Posterior vena cava (tissue), 2 donors: Measurements from ENCODE around the gene LCA5. TPM values are rescaled to one million over a fixed set of nuclear protein-coding genes. Genes with fewer than 3 reads are reported as not detected.
A peak's percentile ranks its signal among the peaks of the same experiment; 100 is the strongest.
"Not testable (repeated sequence)": the region's sequence is repeated elsewhere in the genome, so short reads cannot be mapped to it uniquely, and the experiment has no call there.

Experiments used
- DNase-seq: peaks from one replicate; pipeline ENCODE4 v3.0.0-alpha.2; 2020; ENCODE audit warnings: low spot score
- intact Hi-C, 2 donors: fragments of 100-400 bp; cut with DNase I; formaldehyde crosslinking; loops; one replicate each; pipeline versions ENCODE4 v1.14.1 to v1.14.2; 2022 to 2023
- long read RNA-seq, 2 donors: library from polyadenylated mRNA; unstranded; transcript quantifications; one replicate each; pipeline ENCODE4 v2.0.0, GENCODE V29; 2020 to 2021
- total RNA-seq, 2 donors: library from RNA; stranded (reverse); fragmentation: NEBNext Ultra II Directional; extraction: Animal tissue kit (Norgen Biotek cat#: 25700); gene quantifications; one replicate each; pipeline ENCODE4 v1.2.1, GENCODE V29; 2021
- donor health status: DM: yes; HTN: yes; CAD: no.
- donor health status: DM: yes; HTN: yes; CAD: no.

LCA5 gene
- 1 to 10 TPM; 6.8 to 7.1 TPM for total RNA-seq
- long read RNA-seq, donor 1, full-length matches to known transcripts: 1 of 5 reads
- long read RNA-seq, donor 1, partial matches to known transcripts: 2 of 5 reads
- long read RNA-seq, donor 1, other reads (novel, unspliced or antisense): 2 of 5 reads
- long read RNA-seq, donor 2, full-length matches to known transcripts: 6 of 19 reads
- long read RNA-seq, donor 2, partial matches to known transcripts: 8 of 19 reads
- long read RNA-seq, donor 2, other reads (novel, unspliced or antisense): 5 of 19 reads

DNA sequence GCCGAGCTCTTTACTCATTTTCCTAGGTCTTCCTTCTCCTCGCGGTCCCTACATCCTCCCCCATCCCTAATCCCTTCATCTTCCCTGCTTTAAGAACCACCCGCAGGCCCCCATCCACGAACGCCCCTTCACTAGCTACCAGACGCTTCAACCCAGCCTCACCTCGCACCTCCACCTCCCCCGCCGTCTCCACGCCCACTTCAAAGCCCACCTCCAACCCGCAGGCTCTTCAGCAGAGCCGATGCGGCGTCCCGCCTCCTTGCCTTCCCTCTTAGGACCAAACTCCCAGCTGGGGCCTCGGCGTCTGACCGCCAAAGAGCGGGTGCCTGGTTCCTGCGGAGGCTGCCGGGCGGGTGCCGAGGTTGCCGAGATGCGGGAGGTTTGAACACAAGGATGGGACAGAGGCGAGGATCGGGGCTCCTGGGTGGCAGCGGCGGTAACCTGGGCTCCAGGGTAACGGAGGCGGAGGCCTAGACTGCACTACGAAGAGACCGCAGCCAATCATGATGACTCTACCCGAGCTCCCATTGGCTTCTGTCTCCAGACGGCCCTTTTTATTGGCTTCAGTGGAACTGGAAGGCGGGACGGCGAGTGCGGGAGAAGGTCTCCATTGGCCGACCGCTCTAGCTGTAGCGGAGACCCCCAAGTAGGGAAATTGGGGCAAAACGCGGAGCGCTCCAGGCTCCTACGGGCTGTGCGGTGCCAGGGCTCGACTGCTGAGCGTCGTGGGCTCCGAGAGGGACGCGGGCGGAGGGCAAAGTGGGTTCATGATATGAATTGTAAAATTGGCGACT, at the start of gene LCA5:
TSS of gene LCA5 (minus strand) at position 477 of the 794 bp plus-strand sequence. CDS start 18,536 bp downstream, outside the sequence.
- DNase-seq: peak; percentile 96
- intact Hi-C loops: loop anchor here in 1 of 2 donors (1.0 kb wide), 1 partner anchor 8 kb away; no protein-coding TSS in a partner anchor

DNA sequence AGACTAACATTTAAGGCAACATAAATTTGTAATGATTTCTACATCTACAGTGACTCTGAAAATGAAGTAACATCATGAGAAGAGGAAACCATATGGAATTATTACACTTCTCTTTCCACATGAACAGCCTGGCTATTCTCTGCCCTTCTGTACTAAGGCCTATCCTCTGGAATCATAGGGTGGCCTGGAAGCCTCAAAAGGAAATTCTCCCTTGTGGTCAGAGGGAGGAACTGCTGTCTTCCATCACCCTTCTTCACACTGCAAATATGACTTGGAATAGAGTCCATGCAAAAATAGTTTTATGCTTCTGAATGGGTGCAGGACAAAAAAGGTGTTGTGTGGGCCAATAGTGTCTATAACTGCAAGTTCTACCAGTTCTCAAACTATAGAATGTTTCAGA, 49.3 kb upstream of the LCA5 start:
- intact Hi-C loops: no loop called here
- no peak for DNase-seq

DNA sequence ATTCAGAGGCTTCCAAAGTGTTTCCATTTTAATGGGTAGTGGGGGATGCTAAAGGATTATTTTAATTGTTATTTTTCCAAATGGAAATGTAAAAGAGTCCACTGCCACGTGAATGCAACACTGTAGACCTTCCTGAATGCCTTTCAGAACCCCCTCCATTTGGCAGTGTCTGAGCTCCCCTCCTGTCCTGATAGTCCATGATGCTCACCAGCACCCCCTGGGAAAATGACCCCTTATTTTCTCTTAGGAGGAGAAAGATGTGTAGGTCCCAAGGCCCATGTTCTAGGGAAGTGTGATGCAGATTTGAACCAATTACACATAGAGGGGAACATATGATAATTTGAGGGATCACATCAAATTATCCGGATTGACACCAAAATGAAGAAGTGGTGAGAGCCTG, 47.1 kb upstream of the LCA5 start:
- intact Hi-C loops: no loop called here
- no peak for DNase-seq

DNA sequence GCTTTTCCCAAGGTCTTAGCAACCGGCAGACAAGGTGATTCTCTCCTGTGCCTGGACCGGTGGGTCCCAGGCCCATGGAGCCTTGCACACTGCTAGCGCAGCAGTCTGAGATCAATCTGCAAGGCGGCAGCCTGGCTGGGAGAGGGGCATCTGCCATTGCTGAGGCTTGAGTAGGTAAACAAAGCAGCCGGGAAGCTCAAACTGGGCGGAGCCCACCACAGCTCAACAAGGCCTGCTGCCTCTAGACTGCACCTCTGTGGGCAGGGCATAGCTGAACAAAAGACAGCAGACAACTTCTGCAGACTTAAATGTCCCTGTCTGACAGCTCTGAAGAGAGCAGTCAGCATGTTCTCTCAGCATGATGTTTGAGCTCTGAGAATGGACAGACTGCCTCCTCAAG, 40.7 kb upstream of the LCA5 start:
- intact Hi-C loops, DNase-seq: not testable (repeated sequence)

DNA sequence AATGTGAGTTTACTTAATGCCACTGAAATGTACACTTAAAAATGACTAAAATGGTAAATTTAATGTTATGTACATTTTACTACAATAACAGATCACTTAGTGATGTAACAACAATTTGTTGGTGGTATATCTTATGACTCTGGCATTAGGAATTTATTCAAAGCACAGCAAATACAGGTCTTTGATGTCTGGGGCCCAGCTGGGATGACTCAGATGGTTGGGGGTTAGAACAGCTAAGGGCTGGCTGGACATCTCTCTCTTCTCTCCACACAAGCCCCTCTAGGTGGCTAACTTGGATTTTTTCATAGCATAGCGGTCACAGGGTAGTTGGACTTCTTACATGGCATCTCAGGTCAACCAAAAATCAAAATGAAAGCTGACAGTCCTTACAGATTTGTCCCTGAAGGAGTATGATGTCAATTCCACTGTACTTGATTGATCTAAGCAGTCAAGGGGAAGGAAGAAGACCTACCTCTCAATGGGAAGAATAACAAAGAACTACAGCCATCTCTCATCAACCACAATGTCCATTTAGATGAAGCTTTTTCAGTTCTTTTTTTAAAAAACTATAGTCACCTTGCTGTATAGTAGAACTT, 37.5 kb upstream of the LCA5 start:
- DNase-seq: no peak
- intact Hi-C loops: no loop called here

DNA sequence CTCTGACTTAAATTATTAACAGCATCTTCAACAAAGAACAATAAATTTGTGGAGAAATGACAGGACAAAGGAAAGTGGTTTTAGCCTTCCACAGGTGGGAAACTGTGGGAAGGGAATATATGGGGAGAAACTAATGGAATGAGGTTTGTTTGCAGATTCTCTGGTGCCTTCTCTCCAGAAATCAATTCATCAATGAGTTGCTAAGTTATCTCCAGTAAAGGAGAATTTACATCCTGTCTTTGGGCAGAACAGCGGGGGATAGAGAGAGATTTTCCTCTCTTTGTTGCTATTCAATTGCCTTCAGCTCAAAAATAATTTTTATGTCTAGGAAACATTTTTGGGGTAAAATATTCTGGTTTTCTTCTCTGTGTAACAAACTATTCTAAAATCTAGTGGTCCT, 36.9 kb upstream of the LCA5 start:
- no peak for DNase-seq
- intact Hi-C loops: no loop called here

DNA sequence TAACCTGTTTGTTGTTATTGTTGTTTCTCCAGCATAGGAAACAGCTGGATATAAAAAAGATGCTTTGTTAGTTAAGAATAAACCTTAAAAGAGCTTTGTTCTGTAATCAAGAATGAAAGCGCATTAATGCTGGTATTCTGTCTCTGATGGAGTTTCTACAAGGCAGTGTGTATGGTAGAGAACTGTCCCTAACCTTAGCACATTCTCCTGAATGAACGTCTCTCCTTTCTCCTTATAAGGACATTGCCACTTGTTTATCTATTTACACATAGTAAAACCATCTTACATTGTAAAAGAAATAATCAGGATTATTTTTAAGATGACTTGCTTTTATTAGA, 33.8 kb upstream of the LCA5 start:
- intact Hi-C loops: no loop called here
- no peak for DNase-seq

DNA sequence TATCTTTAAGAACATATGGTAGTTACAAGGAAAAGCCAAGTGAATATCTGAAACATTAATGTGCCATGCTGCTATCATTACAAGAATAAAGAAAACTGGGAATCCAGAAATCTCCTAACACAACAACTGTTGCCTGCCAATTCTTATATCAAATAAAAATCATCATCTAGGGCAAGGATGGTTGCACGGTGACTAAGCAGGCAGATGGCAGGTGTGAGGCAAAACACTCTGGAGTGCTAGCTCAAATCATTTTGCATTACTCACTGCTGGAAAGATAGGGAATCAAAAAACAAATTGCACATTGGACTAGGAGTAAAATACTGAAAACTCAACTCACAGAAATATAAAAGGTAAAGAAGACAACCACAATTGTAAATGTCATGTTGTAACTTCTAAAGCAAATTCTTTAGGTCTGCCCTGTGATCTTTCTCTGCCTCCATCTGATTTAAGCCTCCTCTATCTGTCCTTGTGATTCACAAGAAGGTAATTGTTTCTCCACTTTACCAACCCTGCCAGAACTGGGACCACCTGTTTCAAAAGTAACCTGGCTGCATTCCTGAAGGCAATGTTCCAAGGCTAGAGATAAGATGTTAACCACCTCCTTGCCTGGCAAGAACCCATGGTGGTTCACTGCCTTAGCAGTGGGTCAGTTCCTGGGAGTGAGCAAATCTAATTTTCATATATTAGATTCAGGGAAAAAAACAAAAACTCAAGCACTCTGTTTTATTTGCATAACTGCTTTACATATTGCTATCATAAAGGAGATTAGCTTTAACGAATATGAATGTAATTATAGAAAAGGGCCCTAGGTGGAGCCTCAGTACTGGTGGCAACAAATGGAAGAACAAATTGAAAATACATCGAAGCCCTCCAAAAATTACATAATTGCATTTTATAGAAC, 33.1 kb upstream of the LCA5 start:
- intact Hi-C loops: no loop called here
- DNase-seq: no peak

DNA sequence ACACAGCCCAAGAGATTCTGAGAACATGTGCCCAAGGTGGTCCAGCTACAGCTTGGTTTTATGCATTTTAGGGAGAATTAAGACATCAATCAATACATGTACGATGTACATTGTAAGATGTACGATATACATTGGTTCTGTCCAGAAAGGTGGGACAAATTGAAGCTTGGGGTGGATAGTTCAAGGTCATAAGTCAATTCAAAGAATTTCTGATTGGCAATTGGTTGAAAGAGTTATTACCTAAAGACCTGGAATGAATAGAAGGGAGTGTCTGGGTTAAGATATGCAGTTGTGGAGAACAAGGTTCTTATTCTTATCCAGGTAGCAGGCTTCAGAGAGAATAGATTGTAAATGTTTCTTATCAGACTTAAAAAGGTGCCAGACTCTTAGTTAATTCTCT, 31.8 kb upstream of the LCA5 start:
- DNase-seq: no peak
- intact Hi-C loops: no loop called here

DNA sequence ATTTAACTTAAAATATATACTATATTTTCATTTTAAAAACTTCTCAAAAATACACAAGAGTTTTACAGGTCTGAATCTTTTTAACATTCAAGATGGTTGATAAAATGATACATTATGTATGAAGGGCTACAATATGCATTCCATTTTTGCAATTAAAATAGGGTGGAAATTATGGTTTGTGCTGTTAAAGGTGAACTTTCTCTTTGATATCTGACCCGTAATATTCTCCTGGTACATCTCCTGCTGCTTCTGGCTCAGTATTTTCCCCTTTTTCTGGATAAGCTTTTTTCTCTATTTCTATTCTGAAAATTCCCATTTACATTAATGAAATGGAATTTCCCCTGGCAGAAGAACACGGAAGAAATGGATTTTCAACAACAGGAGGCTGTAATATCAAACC, 27.4 kb upstream of the LCA5 start:
- intact Hi-C loops: no loop called here
- DNase-seq: no peak

DNA sequence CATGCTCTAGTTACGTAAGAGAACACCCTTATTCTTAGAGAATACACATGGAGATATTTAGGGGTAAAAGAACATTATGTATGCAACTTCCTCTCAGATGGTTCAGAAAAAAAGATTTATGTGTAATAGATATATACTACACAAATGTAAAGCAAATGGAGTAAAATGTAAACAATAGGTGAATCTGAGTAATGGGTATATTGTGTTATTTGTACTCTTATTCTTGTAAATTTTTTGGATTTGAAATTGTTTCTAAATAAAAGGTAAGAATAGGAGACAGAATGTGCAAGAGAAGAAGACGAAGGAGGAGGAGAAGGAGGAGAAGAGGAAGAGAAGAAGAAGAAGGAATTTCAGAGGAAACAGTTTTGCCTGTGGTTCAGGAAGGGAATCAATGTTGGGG, 22.5 kb upstream of the LCA5 start:
- intact Hi-C loops: no loop called here
- no peak for DNase-seq

DNA sequence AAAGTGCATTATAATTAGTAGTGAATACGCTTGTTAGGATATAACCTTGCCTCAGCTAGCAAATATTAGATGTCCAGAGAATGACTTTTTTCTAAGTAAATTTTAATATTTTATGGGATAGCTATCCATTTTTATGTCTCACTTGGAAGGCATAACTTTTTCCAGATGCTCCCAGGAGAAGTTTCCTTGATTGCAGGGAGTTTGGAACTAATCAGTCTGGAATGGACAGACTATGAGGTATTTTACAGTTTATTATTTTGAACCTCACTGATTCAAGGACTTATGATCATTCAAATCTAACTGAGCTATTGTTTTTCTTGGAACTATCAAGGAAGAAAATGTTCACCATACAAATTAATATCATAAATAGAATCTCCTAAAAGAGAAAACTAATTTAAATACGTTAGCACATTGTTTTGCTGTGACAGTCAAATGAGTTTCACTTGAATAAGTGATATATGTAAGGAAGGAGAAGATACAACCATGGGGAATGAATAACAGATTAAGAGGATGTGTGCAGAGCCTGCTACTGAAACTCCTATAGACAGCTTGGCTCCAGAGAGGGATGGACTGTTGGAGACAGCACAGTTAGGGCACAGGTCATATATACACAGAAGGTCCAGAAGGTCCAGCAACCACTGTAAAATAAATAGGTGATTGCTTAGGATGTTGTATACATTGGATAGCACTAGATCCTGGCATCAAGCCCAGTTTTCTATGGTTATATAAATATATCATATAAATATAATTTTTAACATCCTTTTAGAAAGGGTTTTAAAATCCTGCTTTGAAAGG, 20.6 kb upstream of the LCA5 start:
- no peak for DNase-seq
- intact Hi-C loops: no loop called here

DNA sequence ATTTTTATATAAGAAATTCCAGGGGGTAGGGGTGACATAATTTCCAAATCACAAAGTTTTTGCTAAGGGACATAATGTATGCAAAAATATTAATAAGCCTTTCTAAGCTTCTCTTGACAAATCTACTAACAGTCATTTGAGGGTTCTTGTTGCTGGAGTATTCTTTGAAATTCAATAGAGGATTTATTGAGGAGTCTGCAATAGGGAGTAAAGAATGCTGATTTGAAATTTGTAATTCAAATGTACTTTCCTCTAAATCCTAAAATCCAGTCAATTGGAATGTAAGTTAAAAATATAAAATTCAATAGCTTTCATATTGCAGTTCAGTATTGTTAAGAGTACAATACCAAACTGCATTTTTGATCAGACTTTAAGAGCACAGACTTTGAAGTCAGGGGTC, 17.1 kb upstream of the LCA5 start:
- intact Hi-C loops: loop anchor here in 1 of 2 donors (5.0 kb wide), 1 partner anchor 217 kb away; no protein-coding TSS in a partner anchor
- no peak for DNase-seq

DNA sequence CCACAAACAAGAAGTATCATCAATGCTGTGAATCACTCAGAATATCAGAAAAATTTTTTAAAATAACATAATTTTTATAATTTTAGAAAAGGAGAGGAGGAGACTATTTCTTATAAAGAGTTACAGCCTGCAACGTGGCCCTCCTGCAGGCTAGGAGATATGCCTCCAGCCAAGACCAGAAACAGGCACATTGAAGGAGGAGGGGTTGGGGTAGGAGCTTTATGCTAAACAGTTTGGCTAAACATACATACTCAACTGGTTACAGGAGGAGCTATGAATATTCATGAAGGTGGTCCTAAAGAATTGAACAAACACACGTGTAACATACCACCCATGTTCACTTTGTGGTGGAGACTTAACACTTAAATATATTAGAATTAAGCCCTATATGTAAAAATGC, 14.2 kb upstream of the LCA5 start:
- intact Hi-C loops: loop anchor here in 1 of 2 donors (5.0 kb wide), 1 partner anchor 214 kb away; no protein-coding TSS in a partner anchor
- DNase-seq: no peak

DNA sequence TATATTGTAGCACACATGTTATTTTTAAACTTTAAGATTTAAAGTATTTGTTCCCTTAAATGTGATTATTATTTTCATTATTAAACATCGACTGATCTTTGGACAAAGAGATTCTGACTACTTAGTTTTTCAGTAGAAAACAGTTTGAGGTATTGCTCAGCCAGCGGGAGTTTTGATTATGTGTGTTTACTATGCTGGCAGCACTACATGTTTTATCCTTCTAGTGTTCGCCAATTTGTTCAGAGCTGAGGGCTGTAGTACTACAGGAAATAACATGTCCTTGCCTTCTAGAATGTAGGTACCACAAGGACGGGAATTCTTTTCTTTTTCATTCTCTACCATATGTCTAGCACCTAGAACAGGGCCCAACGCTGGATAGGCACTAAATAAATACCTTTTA, 11.1 kb upstream of the LCA5 start:
- no peak for DNase-seq
- intact Hi-C loops: no loop called here

DNA sequence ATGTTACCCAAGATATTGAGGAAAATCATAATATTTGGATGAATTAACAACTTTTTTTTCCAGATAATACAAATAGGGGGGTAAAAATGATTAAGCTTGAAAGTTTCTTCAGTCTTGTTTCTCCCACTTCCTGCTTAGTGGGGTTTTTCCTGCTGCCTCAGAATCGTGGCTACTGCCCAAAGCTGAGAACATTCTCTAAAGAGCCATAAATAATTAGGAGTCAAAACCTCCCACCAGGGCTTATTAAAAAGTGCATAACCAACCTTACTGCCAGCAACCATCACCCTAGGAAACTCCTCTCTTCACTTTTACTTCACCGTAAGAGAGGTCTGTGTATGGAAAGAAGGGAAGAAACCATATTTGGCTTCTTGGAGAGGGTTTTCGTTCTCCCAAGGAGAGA, 9.0 kb upstream of the LCA5 start:
- DNase-seq: no peak
- intact Hi-C loops: no loop called here

DNA sequence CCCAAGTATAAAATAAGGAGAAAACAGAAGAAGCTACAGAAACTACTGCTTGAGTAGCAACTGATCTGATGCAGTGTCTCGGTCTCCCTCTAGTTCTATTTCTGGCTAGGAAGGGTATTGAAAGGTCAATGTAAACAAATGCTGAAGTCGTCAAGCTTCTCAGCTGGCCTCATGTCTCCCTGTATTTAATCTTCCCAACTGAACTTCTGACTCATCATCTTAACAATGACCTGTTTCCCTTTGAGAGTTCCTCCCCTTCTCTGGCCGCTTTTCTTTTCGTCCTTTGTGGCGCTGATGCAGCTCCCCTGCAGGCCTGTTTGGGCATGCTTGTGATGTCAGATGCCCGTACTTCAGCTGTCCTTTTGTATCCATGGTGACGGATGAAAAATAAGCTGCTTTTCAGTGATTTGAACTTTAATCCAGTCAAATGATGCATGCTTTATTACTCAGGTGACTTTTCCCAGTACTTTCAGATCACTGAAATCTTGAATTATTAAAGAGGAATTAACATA, 7.8 kb upstream of the LCA5 start:
- intact Hi-C loops: loop anchor here in 1 of 2 donors (1.0 kb wide), 1 partner anchor 8 kb away; the partner anchor contains the start of gene LCA5
- DNase-seq: peak; percentile 89

DNA sequence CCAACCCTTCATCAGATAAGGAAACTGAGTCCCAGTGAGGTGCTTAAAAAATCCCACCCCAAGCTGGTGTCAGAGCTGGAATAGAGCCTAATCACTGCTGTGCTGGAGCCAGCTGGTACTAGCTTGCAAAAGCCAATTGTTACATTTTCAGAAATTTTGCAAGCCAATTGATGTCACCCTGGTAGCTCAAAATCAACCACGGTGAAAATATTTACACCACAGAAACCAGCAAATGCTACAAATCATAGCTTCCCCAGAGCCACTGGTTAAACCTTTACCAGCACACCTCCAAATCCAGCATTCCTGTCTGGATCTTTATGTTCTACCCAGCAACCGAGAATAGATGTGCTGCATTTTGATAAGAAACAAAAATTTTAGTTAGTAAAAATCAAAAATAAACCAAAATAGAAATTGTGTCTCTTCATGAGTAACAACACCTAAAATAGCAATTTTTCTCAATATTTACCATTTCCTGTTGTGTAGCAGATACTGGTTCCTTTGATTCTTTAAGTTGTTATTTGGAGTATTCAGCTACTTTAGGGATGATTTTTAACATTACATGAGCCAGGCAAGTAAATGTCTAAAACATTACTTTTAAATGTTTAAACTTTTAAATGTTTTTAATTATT, 7.2 kb upstream of the LCA5 start:
- DNase-seq: no peak
- intact Hi-C loops: no loop called here
